HFF-Myc (cell line): ENCODE data around the gene AKR1E2.

ENCODE experiments used
- DNase-seq: peaks from one replicate; pipeline ENCODE4 v3.0.0-alpha.2; 2011; ENCODE audit warnings: low read depth; ENCODE audit errors: extremely low read depth
- H3K4me3 ChIP-seq: replicated peaks from 2 replicates; pipeline ENCODE4 v1.5.1; 2011; ENCODE audit warnings: low read depth, mild to moderate bottlenecking, control low read depth, low read length
- TF ChIP-seq, protein P1 (sequence below): IDR thresholded peaks from 2 replicates; pipeline ENCODE4 v1.5.1; 2012; ENCODE audit warnings: mild to moderate bottlenecking, low read depth, low read length, control low read depth; ENCODE audit errors: missing control alignments

Gene AKR1E2

DNA sequence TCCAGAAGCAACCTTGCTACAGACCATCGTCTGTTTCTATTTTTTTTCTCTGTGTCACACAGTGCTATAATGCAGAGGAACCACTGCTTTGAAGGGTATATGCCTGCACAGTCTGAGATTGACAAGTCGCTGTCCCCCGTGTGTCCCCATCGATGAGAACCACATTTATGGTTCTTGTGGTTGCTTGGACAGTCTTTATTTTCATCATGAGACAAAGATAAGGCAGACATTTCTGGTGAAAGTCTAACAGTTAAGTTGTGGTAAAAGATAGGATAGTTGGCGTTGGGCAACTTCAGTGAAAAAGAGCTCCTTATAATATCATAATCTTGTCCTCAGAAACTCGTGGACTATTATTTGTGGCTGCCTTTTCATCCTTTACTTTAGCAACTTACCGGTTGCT lies 6.3 kb upstream of the AKR1E2 start:
- TF ChIP-seq, protein P1, sequence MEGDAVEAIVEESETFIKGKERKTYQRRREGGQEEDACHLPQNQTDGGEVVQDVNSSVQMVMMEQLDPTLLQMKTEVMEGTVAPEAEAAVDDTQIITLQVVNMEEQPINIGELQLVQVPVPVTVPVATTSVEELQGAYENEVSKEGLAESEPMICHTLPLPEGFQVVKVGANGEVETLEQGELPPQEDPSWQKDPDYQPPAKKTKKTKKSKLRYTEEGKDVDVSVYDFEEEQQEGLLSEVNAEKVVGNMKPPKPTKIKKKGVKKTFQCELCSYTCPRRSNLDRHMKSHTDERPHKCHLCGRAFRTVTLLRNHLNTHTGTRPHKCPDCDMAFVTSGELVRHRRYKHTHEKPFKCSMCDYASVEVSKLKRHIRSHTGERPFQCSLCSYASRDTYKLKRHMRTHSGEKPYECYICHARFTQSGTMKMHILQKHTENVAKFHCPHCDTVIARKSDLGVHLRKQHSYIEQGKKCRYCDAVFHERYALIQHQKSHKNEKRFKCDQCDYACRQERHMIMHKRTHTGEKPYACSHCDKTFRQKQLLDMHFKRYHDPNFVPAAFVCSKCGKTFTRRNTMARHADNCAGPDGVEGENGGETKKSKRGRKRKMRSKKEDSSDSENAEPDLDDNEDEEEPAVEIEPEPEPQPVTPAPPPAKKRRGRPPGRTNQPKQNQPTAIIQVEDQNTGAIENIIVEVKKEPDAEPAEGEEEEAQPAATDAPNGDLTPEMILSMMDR: no peak
- H3K4me3 ChIP-seq: no peak overlapping the region
- no peak for DNase-seq

DNA sequence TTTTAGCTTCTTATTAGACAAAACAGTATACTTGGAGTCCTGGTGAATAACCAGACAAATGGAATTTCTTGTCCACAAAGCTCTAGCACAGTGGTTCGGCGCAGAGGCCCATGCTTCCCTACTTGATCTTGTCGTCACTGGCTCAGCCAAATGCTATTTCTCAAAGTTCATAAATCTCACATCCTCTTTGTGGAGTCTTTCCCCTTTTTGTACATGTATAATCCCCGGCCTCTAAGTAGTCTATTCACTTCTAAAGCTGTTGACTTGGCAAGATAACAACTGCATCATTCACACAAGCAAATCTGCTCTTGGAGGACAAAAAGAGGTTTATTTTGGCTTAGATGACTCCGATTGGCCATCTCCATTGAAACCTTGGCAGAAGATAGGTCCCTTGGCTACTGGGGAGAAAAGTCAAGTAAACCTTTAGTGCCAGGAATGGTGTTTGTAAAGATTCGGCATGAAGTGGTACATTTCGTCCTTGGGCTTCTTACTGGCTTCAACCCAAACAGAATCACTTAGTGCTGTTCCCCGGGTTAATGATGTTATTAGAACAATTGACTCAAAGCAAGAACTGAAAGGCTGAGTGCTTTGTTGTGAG lies 5.1 kb upstream of the AKR1E2 start:
- no peak for DNase-seq

DNA sequence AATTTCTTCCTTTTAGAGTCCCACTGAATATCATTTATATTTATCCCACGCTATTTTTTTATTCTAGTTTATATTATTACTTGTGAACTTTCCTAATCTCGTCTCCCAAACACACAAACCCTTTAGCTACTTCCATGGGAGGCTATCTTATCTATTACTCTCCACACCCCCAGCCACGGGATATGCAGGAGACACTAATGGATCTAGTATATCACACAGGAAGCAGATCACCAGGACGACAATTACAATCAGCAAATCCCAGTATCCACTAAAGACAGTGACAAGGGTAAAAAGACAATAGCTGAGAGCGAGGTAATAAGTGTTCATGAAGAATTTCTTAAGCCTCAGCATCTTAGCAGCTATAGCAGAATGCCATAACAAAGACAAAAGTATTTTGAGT lies 3.8 kb upstream of the AKR1E2 start:
- TF ChIP-seq, protein P1: no peak
- H3K4me3 ChIP-seq: no peak overlapping the region
- DNase-seq: no peak

More for the DNA sequence above, 5.1 kb upstream of the AKR1E2 start:
- no peak overlapping the region for H3K4me3 ChIP-seq
- TF ChIP-seq, protein P1: no peak

DNA sequence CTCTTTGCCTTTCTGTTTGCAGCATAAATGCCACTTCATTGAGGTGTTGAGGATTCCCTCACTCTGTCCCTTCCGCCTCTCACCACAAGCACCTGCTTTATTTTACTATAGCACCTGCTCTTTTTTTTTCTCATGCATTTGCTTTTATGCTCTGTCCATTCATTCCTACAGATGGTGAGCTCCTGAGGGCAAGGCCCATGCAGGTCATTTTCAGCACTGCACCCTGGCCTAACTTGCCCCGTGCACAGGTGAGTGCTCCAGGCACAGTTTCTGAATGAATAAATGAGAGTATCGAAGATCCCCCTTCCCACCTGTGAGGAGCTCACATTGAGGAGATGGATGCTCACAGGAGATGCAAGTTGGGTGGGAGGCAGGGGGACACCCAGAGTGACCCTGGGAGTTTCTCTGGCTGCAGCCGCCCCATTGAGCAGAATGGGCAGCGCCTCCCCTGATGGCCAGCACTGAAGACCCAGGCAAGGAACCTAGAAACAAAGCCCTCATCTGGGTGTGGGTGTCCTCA lies 1.2 kb upstream of the AKR1E2 start:
- TF ChIP-seq, protein P1: no peak
- H3K4me3 ChIP-seq: no peak overlapping the region
- no peak for DNase-seq

DNA sequence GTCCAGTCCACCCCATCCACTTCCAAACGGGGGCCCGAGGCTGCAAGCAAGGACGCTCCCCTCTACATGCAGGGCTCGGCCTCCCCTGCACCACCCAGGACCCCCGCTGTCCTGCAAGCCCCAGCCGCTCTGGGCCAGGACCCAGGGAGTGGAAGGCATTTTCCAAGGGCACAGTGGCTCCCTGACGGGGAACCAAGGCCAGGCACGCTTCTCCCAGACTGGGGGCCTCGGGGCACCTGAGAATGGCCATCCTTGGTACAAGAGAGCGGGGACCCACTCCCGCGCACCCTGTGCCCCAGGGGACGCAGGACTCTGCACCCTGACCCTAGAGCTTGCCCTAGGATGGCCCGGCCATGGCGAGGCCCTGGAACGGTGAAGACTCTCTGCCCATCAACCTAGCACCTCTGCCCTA lies 545 bp upstream of the AKR1E2 start:
- TF ChIP-seq, protein P1: no peak
- H3K4me3 ChIP-seq: no peak overlapping the region
- DNase-seq: no peak

DNA sequence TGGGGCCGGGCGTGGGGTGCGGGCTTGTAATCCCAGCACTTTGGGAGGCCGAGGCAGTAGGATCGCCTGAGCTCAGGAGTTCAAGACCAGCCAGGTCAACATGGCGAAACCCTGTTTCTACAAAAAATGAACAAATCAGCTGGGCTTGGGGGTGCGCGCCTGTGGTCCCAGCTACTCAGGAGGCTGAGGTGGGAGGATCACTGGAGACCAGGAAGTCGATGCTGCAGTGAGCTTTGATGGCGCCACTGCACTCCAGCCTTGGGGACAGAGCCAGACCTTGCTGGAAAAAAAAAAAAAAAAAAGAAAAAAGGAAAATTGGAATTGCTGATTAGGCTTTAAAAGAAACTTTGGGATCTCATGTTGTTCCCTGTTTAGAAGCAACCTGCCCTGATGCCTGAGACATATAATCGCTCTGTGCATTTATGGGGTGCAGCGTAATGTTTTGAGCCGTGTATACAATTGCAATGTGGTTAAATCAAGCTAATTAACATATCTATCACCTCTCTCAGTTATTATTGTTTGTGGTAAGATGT lies 851 bp downstream of the AKR1E2 start:
- TF ChIP-seq, protein P1: no peak
- peak overlapping the region; percentile 42 for H3K4me3 ChIP-seq
- no peak for DNase-seq
